Measurements from ENCODE around the gene UBE2F.

The UBE2F gene

GRCh38 chr2:238082151-238082550, 115.3 kb downstream of the UBE2F start (continued):
- no peak for TF ChIP-seq CSRNP3 (CRISPR knock-in tag; IDR thresholded peaks at IDR 0.05)
- no peak for TF ChIP-seq ISL1 (CRISPR knock-in tag; IDR thresholded peaks at IDR 0.05)

GRCh38 chr2:238082827-238083226, 116.0 kb downstream of the UBE2F start:
- TF ChIP-seq ESRRG (CRISPR knock-in tag; IDR thresholded peaks at IDR 0.05) (no peak), GLIS3 (CRISPR knock-in tag; IDR thresholded peaks at IDR 0.05) (no peak), SNAI2 (CRISPR knock-in tag; IDR thresholded peaks at IDR 0.05) (no peak), TOX (CRISPR knock-in tag; IDR thresholded peaks at IDR 0.05; ENCODE audit: borderline replicate concordance) (no peak), ZNF8 (CRISPR knock-in tag; IDR thresholded peaks at IDR 0.05) (no peak), BACH2 (CRISPR knock-in tag; IDR thresholded peaks at IDR 0.05; ENCODE audit: borderline replicate concordance) (no peak), POU6F1 (CRISPR knock-in tag; IDR thresholded peaks at IDR 0.05; ENCODE audit: borderline replicate concordance, low read depth) (no peak), TSHZ2 (CRISPR knock-in tag; IDR thresholded peaks at IDR 0.05) (no peak), RARB (CRISPR knock-in tag; IDR thresholded peaks at IDR 0.05) (no peak), TCF4 (CRISPR knock-in tag; IDR thresholded peaks at IDR 0.05; ENCODE audit: borderline replicate concordance) (no peak), ARNTL (CRISPR knock-in tag; IDR thresholded peaks at IDR 0.05; ENCODE audit: borderline replicate concordance, low read depth) (no peak), CSRNP3 (CRISPR knock-in tag; IDR thresholded peaks at IDR 0.05) (no peak), ZFP3 (CRISPR knock-in tag; IDR thresholded peaks at IDR 0.05) (no peak), ISL1 (CRISPR knock-in tag; IDR thresholded peaks at IDR 0.05) (no peak), PATZ1 (CRISPR knock-in tag; IDR thresholded peaks at IDR 0.05; ENCODE audit: borderline replicate concordance) (no peak)
- no peak for ATAC-seq

GRCh38 chr2:238083919-238084318, 117.1 kb downstream of the UBE2F start:
- no peak for ATAC-seq
- no peak for TF ChIP-seq TCF4 (CRISPR knock-in tag; IDR thresholded peaks at IDR 0.05; ENCODE audit: borderline replicate concordance)
- no peak for TF ChIP-seq SNAI2 (CRISPR knock-in tag; IDR thresholded peaks at IDR 0.05)
- TF ChIP-seq CSDC2 (CRISPR knock-in tag; IDR thresholded peaks at IDR 0.05) = no peak
- no peak for TF ChIP-seq PATZ1 (CRISPR knock-in tag; IDR thresholded peaks at IDR 0.05; ENCODE audit: borderline replicate concordance)
- TF ChIP-seq OSR1 (CRISPR knock-in tag; IDR thresholded peaks at IDR 0.05) = no peak
- TF ChIP-seq ZC3H10 (CRISPR knock-in tag; IDR thresholded peaks at IDR 0.05) = no peak
- TF ChIP-seq CREB5 (CRISPR knock-in tag; IDR thresholded peaks at IDR 0.05; ENCODE audit: low read depth) = no peak
- no peak for TF ChIP-seq CSRNP3 (CRISPR knock-in tag; IDR thresholded peaks at IDR 0.05)
- TF ChIP-seq PPARA (CRISPR knock-in tag; IDR thresholded peaks at IDR 0.05; ENCODE audit: borderline replicate concordance) = no peak
- TF ChIP-seq ISL1 (CRISPR knock-in tag; IDR thresholded peaks at IDR 0.05) = no peak
- TF ChIP-seq ZNF8 (CRISPR knock-in tag; IDR thresholded peaks at IDR 0.05) = no peak
- no peak for TF ChIP-seq ESRRG (CRISPR knock-in tag; IDR thresholded peaks at IDR 0.05)
- TF ChIP-seq POU6F1 (CRISPR knock-in tag; IDR thresholded peaks at IDR 0.05; ENCODE audit: borderline replicate concordance, low read depth) = no peak
- no peak for TF ChIP-seq GLIS3 (CRISPR knock-in tag; IDR thresholded peaks at IDR 0.05)
- TF ChIP-seq BACH2 (CRISPR knock-in tag; IDR thresholded peaks at IDR 0.05; ENCODE audit: borderline replicate concordance) = no peak
- no peak for TF ChIP-seq ZNF70 (CRISPR knock-in tag; IDR thresholded peaks at IDR 0.05)
- TF ChIP-seq RARB (CRISPR knock-in tag; IDR thresholded peaks at IDR 0.05) = no peak
